Suppressor macrophage treated with lipopolysaccharide for 1 hour (primary cell): ENCODE results near the gene RRM1.
"Not testable (repeated sequence)": the region's sequence is repeated elsewhere in the genome, so short reads cannot be mapped to it uniquely, and the experiment has no call there.

Source experiments
- DNase-seq, 3 donors: peaks; one replicate each; pipeline ENCODE4 v3.0.0-alpha.2; 2020 to 2022

Gene RRM1

GRCh38 chr11:4094348-4095291 lies at the start of gene RRM1:
TSS of gene RRM1 (plus strand) at chr11:4094799. CDS start at chr11:4095013, 214 bp downstream.
- DNase-seq, result peak; percentile 97 to 98 (median 98)

- no peak for DNase-seq
Measured at GRCh38 chr11:4044976-4045646, 49.5 kb upstream of the RRM1 start.

- peak; percentile 24 to 57 (median 47) for DNase-seq
Measured at GRCh38 chr11:4048340-4048739, 46.3 kb upstream of the RRM1 start.

GRCh38 chr11:4049006-4049405 lies 45.6 kb upstream of the RRM1 start:
- peak; percentile 66 to 92 (median 87) for DNase-seq

- no peak for DNase-seq
Measured at GRCh38 chr11:4050138-4050537, 44.5 kb upstream of the RRM1 start.

- DNase-seq, result not testable (repeated sequence)
Measured at GRCh38 chr11:4053200-4053599, 41.4 kb upstream of the RRM1 start.

- no peak for DNase-seq
Measured at GRCh38 chr11:4054643-4055042, 40.0 kb upstream of the RRM1 start.

- DNase-seq, result no peak
Measured at GRCh38 chr11:4059424-4059823, 35.2 kb upstream of the RRM1 start.

GRCh38 chr11:4060182-4060923 lies 34.2 kb upstream of the RRM1 start:
- DNase-seq, result no peak

GRCh38 chr11:4061700-4062099 lies 32.9 kb upstream of the RRM1 start:
- no peak for DNase-seq

- DNase-seq, result no peak
Measured at GRCh38 chr11:4063348-4063747, 31.3 kb upstream of the RRM1 start.

- DNase-seq, result no peak
Measured at GRCh38 chr11:4064278-4064955, 30.2 kb upstream of the RRM1 start.

GRCh38 chr11:4065086-4065485 lies 29.5 kb upstream of the RRM1 start:
- DNase-seq, result no peak

GRCh38 chr11:4065601-4066377 lies 28.8 kb upstream of the RRM1 start:
- DNase-seq, result no peak

GRCh38 chr11:4066910-4067309 lies 27.7 kb upstream of the RRM1 start:
- peak; percentile 44 to 58 (median 48) for DNase-seq

- DNase-seq, result peak in 1 of 3 donors; percentile 21
Measured at GRCh38 chr11:4068962-4069361, 25.6 kb upstream of the RRM1 start.

GRCh38 chr11:4071325-4071724 lies 23.3 kb upstream of the RRM1 start:
- no peak for DNase-seq

GRCh38 chr11:4071914-4072313 lies 22.7 kb upstream of the RRM1 start:
- DNase-seq, result no peak

GRCh38 chr11:4072668-4073285 lies 21.8 kb upstream of the RRM1 start:
- DNase-seq, result peak; percentile 81 to 85 (median 82)

GRCh38 chr11:4074266-4074665 lies 20.3 kb upstream of the RRM1 start:
- DNase-seq, result no peak

GRCh38 chr11:4076774-4077173 lies 17.8 kb upstream of the RRM1 start:
- no peak for DNase-seq
